A673 (cell line): ENCODE data around the gene BORCS8.

Experiments used
- CTCF ChIP-seq: fragments of 300-800, 200-600 bp; sonication (generic); conservative IDR thresholded peaks from 2 replicates; pipeline ENCODE4 v1.5.1; 2017; ENCODE audit warnings: low read depth, mild to moderate bottlenecking, antibody characterized with exemption, low read length, moderate library complexity, mixed read lengths
- EZH2 ChIP-seq: fragments of 200-600 bp; sonication (generic); IDR thresholded peaks from 2 replicates; pipeline ENCODE4 v1.6.1; 2017; ENCODE audit warnings: borderline replicate concordance, low read depth, mild to moderate bottlenecking, mixed read lengths, antibody characterized with exemption, low read length; ENCODE audit not compliant: poor library complexity, severe bottlenecking

GRCh38 chr19:19152668-19153384 is 39.1 kb downstream of the BORCS8 start:
- no peak for TF ChIP-seq CTCF
- TF ChIP-seq EZH2: no peak
